GM18867 (cell line): ENCODE results near the gene CDC42SE1.

Experiments used
- ATAC-seq: cut with Tn5 transposase; IDR thresholded peaks from one replicate; pipeline ENCODE4 v1.9.1; 2021; ENCODE audit warnings: mild to moderate bottlenecking, moderate library complexity; ENCODE audit not compliant: unreplicated experiment

Gene CDC42SE1

DNA sequence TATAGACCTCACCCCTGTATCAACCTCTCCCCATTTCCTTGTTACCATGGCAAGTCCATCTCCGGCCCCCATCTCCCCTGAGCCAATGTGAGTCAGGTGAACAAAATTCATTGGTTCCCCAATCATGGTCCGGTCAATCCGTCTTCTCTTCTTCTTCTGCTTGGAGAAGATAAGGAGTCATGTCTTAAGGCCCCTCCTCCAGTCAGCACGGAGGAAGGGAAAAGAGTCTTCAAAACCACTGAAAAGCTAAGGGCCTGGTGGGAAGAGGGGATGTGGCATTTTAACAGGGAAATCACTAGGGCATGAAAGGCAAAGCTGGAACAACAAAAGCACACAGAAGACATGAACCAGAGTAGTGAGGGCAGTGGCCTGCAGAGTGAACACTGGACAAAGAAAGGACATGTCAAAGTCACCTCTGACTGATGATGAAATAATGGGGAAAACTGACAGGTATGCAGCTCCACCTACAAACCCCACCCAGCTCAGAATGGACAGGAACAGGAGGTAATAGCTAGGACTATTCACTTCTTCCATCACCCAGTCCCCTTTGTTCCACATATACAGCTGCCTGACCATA lies 4.4 kb downstream of the CDC42SE1 start:
- no peak for ATAC-seq

GRCh38 chr1:151051356-151052009 lies 7.9 kb downstream of the CDC42SE1 start:
- ATAC-seq: no peak

GRCh38 chr1:151050051-151050688 lies 9.3 kb downstream of the CDC42SE1 start:
- ATAC-seq: no peak

GRCh38 chr1:151049458-151049857 lies 10.0 kb downstream of the CDC42SE1 start:
- ATAC-seq: no peak

- ATAC-seq: no peak
Measured at GRCh38 chr1:151048645-151049032, 10.8 kb downstream of the CDC42SE1 start.

- ATAC-seq: peak; percentile 59
Measured at GRCh38 chr1:151047925-151048644, 11.3 kb downstream of the CDC42SE1 start.

DNA sequence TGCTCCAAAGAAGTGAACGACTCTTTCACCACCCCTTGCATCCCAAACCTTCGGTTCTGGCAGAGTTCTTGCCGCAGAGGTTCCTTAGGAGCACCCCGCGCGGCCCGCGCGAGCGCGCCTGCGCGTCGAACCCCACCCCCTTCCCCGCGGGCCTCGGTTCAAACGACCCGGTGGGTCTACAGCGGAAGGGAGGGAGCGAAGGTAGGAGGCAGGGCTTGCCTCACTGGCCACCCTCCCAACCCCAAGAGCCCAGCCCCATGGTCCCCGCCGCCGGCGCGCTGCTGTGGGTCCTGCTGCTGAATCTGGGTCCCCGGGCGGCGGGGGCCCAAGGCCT lies 11.9 kb downstream of the CDC42SE1 start, which contains the start of gene C1orf56:
Gene C1orf56 (plus strand): TSS at position 161 of the 334 bp plus-strand sequence. CDS start 97 bp downstream, at position 258.
- peak; percentile 44 for ATAC-seq

DNA sequence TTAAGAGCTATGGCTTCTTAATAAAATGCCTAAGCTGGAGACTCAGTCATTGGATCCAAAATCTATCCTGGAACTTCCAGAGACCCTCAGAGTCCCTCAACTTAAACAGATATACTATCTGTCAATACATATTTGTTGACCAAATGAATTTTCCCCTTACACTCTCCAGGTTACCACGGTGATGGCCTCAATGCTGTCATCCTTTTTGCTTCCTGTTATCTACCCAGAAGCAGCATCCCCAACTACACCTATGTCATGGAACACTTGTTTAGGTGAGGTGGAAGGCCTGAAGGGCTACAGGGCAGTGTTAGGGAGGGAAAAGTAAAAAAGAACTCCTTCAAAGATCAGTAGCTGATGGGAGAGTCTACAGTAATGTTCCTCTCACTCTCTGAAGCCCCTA lies 16.3 kb downstream of the CDC42SE1 start:
- no peak for ATAC-seq

GRCh38 chr1:151039521-151039920 lies 19.9 kb downstream of the CDC42SE1 start:
- no peak for ATAC-seq

GRCh38 chr1:151037032-151037431 lies 22.4 kb downstream of the CDC42SE1 start:
- ATAC-seq: no peak

GRCh38 chr1:151036356-151036755 lies 23.1 kb downstream of the CDC42SE1 start, which contains the start of gene BNIPL:
Gene BNIPL, plus strand, starts transcription at chr1:151036586. Its CDS starts 140 bp downstream, at chr1:151036726.
- ATAC-seq: no peak

- no peak for ATAC-seq
Measured at GRCh38 chr1:151035167-151035566, 24.3 kb downstream of the CDC42SE1 start.

- ATAC-seq: no peak
Measured at GRCh38 chr1:151032164-151032563, 27.3 kb downstream of the CDC42SE1 start.

GRCh38 chr1:151026460-151026859 lies 33.0 kb downstream of the CDC42SE1 start:
- no peak for ATAC-seq

- ATAC-seq: no peak
Measured at GRCh38 chr1:151024540-151025146, 34.8 kb downstream of the CDC42SE1 start.

DNA sequence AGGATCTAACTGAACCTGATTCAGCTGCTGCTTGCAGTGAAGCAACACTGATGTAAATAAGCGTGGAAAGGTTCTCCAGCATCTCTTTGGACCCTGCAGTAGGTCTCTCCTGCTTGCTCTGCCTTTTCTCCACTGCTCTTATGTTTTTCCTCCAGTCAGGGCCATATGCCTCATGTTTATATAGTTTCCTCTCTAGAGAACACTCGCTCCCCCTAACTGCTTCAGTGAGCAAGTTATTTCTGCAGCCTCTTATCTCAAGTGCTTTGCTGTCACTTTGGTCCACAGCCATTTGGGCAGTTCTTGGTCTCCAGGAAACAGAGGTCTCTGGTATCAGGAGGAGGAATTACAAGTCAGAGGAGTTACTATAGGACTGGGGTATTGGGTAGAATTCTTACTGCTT lies 45.9 kb downstream of the CDC42SE1 start:
- ATAC-seq: no peak

GRCh38 chr1:151012684-151013471 lies 46.5 kb downstream of the CDC42SE1 start:
- ATAC-seq: no peak

GRCh38 chr1:151011154-151011850 lies 48.1 kb downstream of the CDC42SE1 start:
- no peak for ATAC-seq

DNA sequence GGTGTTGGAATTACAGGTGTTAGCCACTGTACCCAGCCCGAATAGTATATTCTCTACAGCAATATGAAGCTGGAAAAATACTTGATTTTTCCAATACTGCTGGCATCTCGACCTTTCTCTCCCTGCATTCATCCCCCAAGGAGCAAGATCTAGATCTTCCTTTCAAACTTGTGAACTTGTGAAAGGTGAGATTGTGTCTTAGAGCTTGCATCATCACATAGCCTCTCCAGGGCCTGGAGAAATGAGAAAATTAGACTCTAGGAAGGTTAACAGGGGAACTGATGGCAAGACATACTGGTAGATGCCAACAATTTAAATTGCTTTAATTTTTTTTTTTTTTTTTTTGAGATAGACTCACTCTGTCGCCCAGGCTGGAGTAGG lies 49.1 kb downstream of the CDC42SE1 start:
- ATAC-seq: no peak
